PC-9 (cell line): Measurements from ENCODE around the gene ATP8A1.

Experiments used
- EZH2 ChIP-seq: fragments of 200-600 bp; sonication (generic); IDR thresholded peaks from 2 replicates; pipeline ENCODE4 v1.8.0; 2017; ENCODE audit warnings: antibody characterized with exemption, low read depth
- TF ChIP-seq, protein P1 (sequence below): fragments of 200-600 bp; sonication (generic); conservative IDR thresholded peaks from 2 replicates; pipeline ENCODE4 v1.6.1; 2017; ENCODE audit warnings: mixed run types, antibody characterized with exemption, mild to moderate bottlenecking, moderate library complexity

DNA sequence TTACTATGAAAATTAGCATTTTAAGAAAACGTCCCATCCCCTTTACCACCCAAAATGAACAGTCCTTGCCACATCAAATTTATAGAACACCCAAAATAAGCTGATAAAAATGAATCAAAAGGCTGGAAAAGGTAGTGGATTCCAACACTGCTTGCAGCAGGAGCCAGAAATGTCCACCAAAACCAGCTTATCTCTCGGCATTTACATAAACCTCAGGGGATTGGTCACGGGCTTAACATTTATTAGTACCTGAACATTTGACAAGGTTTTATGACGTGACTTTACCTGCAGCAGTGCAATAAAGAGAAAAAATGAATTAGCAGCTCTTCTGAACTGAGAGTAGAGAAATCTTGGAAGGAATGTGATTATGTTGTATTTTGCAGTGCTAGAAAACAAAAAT lies 31.6 kb downstream of the ATP8A1 start:
- TF ChIP-seq, protein P1, sequence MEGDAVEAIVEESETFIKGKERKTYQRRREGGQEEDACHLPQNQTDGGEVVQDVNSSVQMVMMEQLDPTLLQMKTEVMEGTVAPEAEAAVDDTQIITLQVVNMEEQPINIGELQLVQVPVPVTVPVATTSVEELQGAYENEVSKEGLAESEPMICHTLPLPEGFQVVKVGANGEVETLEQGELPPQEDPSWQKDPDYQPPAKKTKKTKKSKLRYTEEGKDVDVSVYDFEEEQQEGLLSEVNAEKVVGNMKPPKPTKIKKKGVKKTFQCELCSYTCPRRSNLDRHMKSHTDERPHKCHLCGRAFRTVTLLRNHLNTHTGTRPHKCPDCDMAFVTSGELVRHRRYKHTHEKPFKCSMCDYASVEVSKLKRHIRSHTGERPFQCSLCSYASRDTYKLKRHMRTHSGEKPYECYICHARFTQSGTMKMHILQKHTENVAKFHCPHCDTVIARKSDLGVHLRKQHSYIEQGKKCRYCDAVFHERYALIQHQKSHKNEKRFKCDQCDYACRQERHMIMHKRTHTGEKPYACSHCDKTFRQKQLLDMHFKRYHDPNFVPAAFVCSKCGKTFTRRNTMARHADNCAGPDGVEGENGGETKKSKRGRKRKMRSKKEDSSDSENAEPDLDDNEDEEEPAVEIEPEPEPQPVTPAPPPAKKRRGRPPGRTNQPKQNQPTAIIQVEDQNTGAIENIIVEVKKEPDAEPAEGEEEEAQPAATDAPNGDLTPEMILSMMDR: no peak
- TF ChIP-seq EZH2: no peak
